Right lobe of liver (tissue), 6 donors: ENCODE data around the gene CLIC5. TPM values are rescaled to one million over a fixed set of nuclear protein-coding genes. Genes with fewer than 3 reads are reported as not detected.

Experiments
- ATAC-seq, 4 donors: fragments of 200-7000 bp; cut with Tn5 transposase; one replicate each; pipeline ENCODE4 v1.9.1; 2020; ENCODE audit warnings: mild to moderate bottlenecking in 4 of 4, moderate library complexity in 4 of 4
- DNase-seq, 3 donors: peaks; one replicate each; pipeline ENCODE4 v3.0.0-alpha.2; 2020
- H3K27ac ChIP-seq, 3 donors: fragments of 200-600 bp; one replicate each; pipeline ENCODE4 v1.8.0; 2022
- H3K27me3 ChIP-seq, 2 donors: fragments of 200-600 bp; one replicate each; pipeline ENCODE4 v1.8.0; 2022
- H3K36me3 ChIP-seq, 4 donors: fragments of 200-600 bp; sonication (generic) in 1 of 4; one replicate each; pipeline versions ENCODE4 v1.5.1 to v1.8.0; 2017 to 2022; ENCODE audit warnings: control low read depth in 1 of 4
- H3K4me1 ChIP-seq, 4 donors: fragments of 200-600 bp; sonication (generic) in 1 of 4; one replicate each; pipeline versions ENCODE4 v1.5.1 to v1.8.0; 2017 to 2022; ENCODE audit warnings: control low read depth in 1 of 4
- H3K4me3 ChIP-seq, 3 donors: fragments of 200-600 bp; one replicate each; pipeline ENCODE4 v1.8.0; 2022
- H3K9me3 ChIP-seq, 4 donors: fragments of 200-600 bp; sonication (generic) in 1 of 4; one replicate each; pipeline versions ENCODE4 v1.5.1 to v1.8.0; 2017 to 2022; ENCODE audit warnings: control low read depth in 1 of 4
- POLR2A ChIP-seq: fragments of 450-650 bp; IDR thresholded peaks from one replicate; pipeline ENCODE4 v1.6.1; 2017; ENCODE audit warnings: antibody characterized with exemption, mild to moderate bottlenecking
- WGBS: methylation state at CpG from one replicate; pipeline ENCODE4 v1.1.6; 2018; ENCODE audit warnings: low coverage, low lambda C conversion rate; ENCODE audit not compliant: insufficient coverage; ENCODE audit errors: missing lambda C conversion rate; 5-methylcytosine and 5-hydroxymethylcytosine counted together
- intact Hi-C, 2 donors: fragments of 100-400 bp; cut with DNase I; formaldehyde crosslinking; loops; one replicate each; pipeline versions ENCODE4 v1.11.2 to v1.14.1; 2022
- small RNA-seq, 2 experiments: library from RNA; depleted of rRNA; stranded (forward); fragments of <200 nt; gene quantifications; one replicate each; pipeline ENCODE3, GENCODE V24; 2016
- total RNA-seq, 6 experiments: library from RNA; depleted of rRNA in 2 of 6; stranded (reverse); fragments of >200 nt in 2 of 6; fragmentation: NEBNext Ultra II Directional in 3 of 6; extraction: Animal tissue kit (Norgen Biotek cat#: 25700) in 3 of 6; gene quantifications; one replicate each; pipeline versions ENCODE4 v1.1.0 to v1.2.4, GENCODE V29; 2016 to 2023
- TF ChIP-seq, protein P1 (sequence below), 4 donors: fragments of 200-600 bp in 3 of 4; fragments of 450-650 bp in 1 of 4; IDR thresholded peaks; one replicate each; pipeline versions ENCODE4 v1.5.1 to v1.8.0; 2016 to 2022; ENCODE audit warnings: antibody characterized with exemption in 4 of 4, mild to moderate bottlenecking in 2 of 4
- donor health status: DM: no; HTN: yes; CAD: no.
- donor health status: DM: no; HTN: no; CAD: no.
- donor health status: DM: no; HTN: no; CAD: no.
- donor health status: DM: no; HTN: yes; CAD: no.
- donor health status: DM: no; HTN: yes; CAD: no.

Gene CLIC5
- total RNA-seq, 6 experiments from 2014 or later, result 0.18 to 0.42 (median 0.29) TPM

DNA sequence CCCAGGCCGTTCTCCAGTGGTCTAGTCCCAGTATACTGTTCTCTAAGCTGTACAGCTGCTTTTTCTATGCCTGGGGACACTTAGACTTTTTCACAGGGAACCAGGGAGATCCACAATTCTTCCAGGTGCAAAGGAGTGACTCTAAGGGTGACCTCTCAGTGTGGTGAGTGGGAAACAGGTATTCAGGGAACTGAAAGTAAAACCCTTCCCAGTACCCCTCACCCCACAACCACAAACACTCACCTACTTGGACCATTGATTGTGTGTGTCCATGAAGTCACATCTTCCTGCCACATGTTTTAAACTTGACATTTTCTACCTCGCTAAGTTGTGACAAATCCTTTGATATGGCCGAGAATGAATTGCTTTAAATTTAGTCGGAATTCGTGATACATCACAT is 183.6 kb downstream of the CLIC5 start:
- WGBS, result 67% methylated on average over 5 of the region's 5 CpGs
- ATAC-seq, result no peak
- H3K4me1 ChIP-seq, result no peaks in the 10 kb centered on the region
- intact Hi-C loops, result no loop called here
- no peaks in the 10 kb centered on the region for H3K9me3 ChIP-seq
- no peak overlapping the region for H3K4me3 ChIP-seq
- TF ChIP-seq, protein P1, sequence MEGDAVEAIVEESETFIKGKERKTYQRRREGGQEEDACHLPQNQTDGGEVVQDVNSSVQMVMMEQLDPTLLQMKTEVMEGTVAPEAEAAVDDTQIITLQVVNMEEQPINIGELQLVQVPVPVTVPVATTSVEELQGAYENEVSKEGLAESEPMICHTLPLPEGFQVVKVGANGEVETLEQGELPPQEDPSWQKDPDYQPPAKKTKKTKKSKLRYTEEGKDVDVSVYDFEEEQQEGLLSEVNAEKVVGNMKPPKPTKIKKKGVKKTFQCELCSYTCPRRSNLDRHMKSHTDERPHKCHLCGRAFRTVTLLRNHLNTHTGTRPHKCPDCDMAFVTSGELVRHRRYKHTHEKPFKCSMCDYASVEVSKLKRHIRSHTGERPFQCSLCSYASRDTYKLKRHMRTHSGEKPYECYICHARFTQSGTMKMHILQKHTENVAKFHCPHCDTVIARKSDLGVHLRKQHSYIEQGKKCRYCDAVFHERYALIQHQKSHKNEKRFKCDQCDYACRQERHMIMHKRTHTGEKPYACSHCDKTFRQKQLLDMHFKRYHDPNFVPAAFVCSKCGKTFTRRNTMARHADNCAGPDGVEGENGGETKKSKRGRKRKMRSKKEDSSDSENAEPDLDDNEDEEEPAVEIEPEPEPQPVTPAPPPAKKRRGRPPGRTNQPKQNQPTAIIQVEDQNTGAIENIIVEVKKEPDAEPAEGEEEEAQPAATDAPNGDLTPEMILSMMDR (IDR thresholded peaks at IDR 0.05), result no peak
- no peak for TF ChIP-seq POLR2A
- H3K27ac ChIP-seq, result no peak overlapping the region
- H3K27me3 ChIP-seq, result no peaks in the 10 kb centered on the region
- DNase-seq, result no peak
- H3K36me3 ChIP-seq, result no peaks in the 10 kb centered on the region

Small RNA genes lying within 50 kb of the gene (small RNA-seq; reads per million reads assigned to genes)
- 0 reads per million in 2 experiments for gene RNU6-754P

Other genes with a start within 250 kb of the CLIC5 start
- gene ENPP4, start 114.1 kb upstream of the CLIC5 start, total RNA-seq, result 1 to 10 TPM; 3.9 to 8.2 (median 6.2) TPM
- 1 to 10 TPM in 1 of 6 experiments, under 1 TPM in 5; 0.13 to 1.4 (median 0.34) TPM for gene ENPP5, start 155.1 kb upstream of the CLIC5 start, total RNA-seq